IPS-15b (cell line): ENCODE results near the gene B3GNT4.
A peak's percentile ranks its signal among the peaks of the same experiment; 100 is the strongest.
"Not testable (repeated sequence)": the region's sequence is repeated elsewhere in the genome, so short reads cannot be mapped to it uniquely, and the experiment has no call there.

Experiments
- H3K27me3 ChIP-seq: one replicate; pipeline ENCODE4 v1.6.1; 2013; ENCODE audit warnings: low read length; ENCODE audit not compliant: control insufficient read depth, insufficient read depth
- H3K36me3 ChIP-seq: one replicate; pipeline ENCODE4 v1.6.1; 2013; ENCODE audit warnings: low read length; ENCODE audit not compliant: control insufficient read depth, insufficient read depth
- H3K4me1 ChIP-seq: one replicate; pipeline ENCODE4 v1.6.1; 2013; ENCODE audit warnings: mild to moderate bottlenecking, low read length; ENCODE audit not compliant: control insufficient read depth, insufficient read depth
- H3K4me3 ChIP-seq: one replicate; pipeline ENCODE4 v1.5.1; 2013; ENCODE audit warnings: low read depth, low read length
- H3K9ac ChIP-seq: one replicate; pipeline ENCODE4 v1.6.1; 2013; ENCODE audit warnings: low read depth, mild to moderate bottlenecking, low read length
- H3K9me3 ChIP-seq: one replicate; pipeline ENCODE4 v1.6.1; 2013; ENCODE audit warnings: mild to moderate bottlenecking, low read length; ENCODE audit not compliant: control insufficient read depth, insufficient read depth

The B3GNT4 gene

DNA sequence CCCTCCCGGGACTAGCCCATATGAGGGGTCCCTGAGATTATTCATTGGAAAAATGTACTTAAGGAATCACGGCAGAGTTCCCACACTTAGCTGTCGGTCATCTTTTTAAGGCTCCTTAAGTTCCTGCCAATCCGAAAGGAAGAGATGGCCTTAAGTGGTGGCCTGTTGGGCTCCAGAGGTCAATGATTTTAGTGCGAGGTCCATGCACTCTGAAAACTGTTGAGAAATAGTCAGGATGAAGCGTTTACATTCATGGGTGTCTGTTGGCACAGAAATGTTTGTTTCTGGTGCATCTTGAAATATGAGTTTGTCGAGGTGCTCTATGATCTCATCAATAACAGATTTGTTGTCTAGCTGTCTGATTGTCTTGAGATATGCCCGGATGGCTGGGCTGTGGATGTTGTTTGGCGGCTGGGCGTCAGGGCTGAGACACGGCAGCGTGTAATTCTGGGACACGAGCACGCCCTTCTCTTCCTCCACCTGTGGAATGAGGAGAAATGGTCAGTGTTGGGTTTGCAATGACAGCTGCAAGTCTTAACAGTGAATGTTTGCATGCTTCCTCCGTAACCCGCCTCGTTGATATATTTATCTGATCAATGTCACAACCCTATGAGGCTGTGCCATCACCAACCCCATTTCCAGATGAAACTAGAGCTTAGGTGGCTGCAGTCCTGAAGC, 31.1 kb upstream of the B3GNT4 start:
- no peak overlapping the region for H3K4me3 ChIP-seq
- no peaks in the 10 kb centered on the region for H3K36me3 ChIP-seq
- no peak overlapping the region for H3K9ac ChIP-seq
- no peaks in the 10 kb centered on the region for H3K4me1 ChIP-seq
- H3K9me3 ChIP-seq, result no peaks in the 10 kb centered on the region
- no peaks in the 10 kb centered on the region for H3K27me3 ChIP-seq

DNA sequence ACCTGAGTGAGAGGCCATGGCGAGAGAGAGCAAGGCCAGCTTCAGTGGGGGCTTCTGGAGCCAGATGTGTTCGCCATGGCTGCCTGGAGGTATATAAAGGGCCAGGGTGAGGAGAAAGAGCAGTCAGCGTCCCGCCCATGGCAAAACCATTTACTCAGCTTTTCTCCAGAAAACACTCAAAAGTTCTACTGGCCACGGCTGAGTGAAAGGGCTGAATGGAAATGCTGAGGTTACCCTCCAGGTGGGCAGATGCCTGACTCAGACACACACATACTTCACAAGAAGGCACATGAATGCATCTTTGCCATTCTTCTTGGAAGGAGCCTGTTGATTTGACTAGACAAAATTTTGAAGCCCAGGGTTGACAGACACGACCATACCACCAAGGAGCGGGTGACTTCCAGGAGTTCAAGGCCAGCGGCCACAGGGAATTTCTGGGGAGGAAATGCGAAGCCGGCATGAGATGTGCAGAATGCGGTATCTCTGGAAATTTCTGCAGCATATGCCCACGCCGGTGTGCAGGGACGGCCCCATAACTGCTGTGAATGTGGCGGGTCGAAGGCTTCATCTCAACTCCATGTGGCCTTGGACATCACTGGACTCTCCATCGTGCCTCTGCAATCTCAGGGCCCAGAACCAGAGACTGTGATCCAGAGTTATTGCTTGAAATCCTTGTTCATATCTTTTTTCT, 29.2 kb upstream of the B3GNT4 start, which contains the start of gene IL31:
IL31 (minus strand) TSS at position 67 of the 691 bp plus-strand sequence; CDS start at position 18, 49 bp downstream.
- H3K36me3 ChIP-seq, result no peaks in the 10 kb centered on the region
- H3K4me1 ChIP-seq, result no peaks in the 10 kb centered on the region
- H3K4me3 ChIP-seq, result no peak within 1 kb of the TSS
- no peaks in the 10 kb centered on the region for H3K9me3 ChIP-seq
- H3K27me3 ChIP-seq, result no peaks in the 10 kb centered on the region
- no peak within 1 kb of the TSS for H3K9ac ChIP-seq

DNA sequence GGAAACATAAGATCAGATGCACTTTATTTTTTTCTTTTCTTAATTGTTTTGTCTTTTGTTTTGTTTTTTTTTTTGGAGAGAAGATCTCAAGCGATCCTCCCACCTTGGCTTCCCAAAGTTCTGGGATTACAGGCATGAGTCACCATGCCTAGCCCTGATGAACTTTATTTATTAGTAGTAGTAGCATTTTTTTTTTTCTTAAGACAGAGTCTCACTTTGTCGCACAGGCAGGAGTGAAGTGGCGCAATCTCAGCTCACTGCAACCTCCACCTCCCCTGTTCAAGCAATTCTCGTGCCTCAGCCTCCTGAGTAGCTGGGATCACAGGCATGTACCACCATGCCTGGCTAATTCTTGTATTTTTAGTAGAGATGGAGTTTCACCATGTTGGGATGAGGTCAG, 27.0 kb upstream of the B3GNT4 start:
- not testable (repeated sequence) for H3K27me3 ChIP-seq, H3K9ac ChIP-seq, H3K9me3 ChIP-seq, H3K36me3 ChIP-seq, H3K4me3 ChIP-seq, H3K4me1 ChIP-seq

DNA sequence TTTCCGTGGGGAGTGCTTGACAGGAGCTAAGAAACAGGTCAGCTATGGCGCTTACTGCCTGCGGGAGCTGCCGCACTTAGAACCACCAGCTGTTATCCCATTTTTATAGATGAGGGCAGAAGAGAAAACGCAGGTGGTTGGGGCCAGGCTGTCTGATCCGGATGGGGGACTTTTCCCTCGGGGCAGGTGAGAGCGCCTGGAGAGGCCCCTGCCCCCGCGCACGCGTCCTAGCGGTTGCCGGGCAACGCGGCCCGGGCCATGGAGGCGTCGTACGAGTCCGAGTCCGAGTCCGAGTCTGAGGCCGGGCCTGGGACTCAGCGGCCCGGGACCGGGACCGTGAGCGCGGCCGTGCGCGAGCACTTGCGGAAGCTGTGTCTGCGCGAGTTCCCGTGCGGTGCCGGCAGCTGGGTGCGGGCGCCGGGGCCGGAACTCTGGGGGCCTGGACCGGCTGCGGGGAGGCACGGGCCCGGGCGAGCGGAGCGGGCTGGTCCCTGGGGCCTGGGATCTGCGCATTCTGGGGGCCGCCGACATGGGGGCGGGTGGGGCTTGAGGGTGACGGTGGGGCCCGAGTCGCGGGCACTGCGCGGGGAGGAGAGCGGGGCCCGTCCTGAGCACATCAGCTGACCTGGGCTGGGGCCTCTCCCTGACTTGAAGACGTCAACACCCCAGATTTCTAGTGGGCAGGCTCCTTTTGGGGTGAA, 20.5 kb upstream of the B3GNT4 start, which contains the start of gene LRRC43:
LRRC43 (plus strand) TSS at position 237 of the 701 bp plus-strand sequence; CDS start at position 259, 22 bp downstream.
- H3K4me1 ChIP-seq, result peaks cover 2% of the 10 kb centered on the region
- H3K27me3 ChIP-seq, result peaks cover 4% of the 10 kb centered on the region
- H3K9ac ChIP-seq, result no peak within 1 kb of the TSS
- H3K4me3 ChIP-seq, result peak within 1 kb of the TSS; percentile 50
- no peaks in the 10 kb centered on the region for H3K36me3 ChIP-seq
- H3K9me3 ChIP-seq, result no peaks in the 10 kb centered on the region

DNA sequence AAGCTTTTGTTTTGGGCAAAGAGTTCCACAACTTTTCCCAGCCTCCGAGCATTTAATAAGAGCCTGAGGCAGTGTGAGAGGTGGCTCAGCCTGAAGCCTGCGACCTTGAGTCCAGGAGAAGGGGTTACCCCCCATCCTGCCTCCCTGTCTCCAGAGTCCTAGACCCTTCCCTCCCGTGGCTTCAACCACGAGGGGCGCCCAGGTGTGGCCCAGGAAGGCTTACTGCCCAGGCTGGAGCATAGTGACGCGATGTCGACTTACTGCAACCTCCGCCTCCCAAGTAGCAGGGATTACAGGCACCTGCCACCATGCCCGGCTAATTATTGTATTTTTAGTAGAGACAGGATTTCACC, 19.9 kb upstream of the B3GNT4 start:
- Histone ChIP-seq H3K36me3 (no peaks in the 10 kb centered on the region), H3K9me3 (no peaks in the 10 kb centered on the region), H3K4me3 (peak overlapping the region; percentile 50), H3K27me3 (peaks cover 4% of the 10 kb centered on the region), H3K9ac (no peak overlapping the region), H3K4me1 (peaks cover 2% of the 10 kb centered on the region)

DNA sequence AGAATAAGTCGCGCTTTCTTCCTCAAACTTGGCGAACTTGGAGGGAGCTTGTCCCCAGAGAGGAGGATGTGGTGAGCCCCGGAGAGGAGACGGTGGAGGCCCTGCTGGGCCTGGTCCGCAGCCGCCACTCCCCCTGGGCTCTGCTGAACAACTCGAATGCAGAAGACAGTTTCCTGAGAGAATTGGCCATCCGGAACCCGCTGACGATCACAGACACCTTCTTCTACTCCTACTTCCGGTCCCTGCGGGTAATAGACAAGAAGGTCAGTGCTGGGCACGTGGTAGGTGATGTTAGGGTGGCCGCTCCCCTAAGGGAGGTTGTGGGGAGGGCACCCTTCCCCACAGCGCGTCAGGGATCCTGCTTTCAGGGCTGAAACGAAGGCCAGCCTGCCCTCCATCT, 19.0 kb upstream of the B3GNT4 start:
- no peak overlapping the region for H3K9ac ChIP-seq
- peaks cover 2% of the 10 kb centered on the region for H3K4me1 ChIP-seq

DNA sequence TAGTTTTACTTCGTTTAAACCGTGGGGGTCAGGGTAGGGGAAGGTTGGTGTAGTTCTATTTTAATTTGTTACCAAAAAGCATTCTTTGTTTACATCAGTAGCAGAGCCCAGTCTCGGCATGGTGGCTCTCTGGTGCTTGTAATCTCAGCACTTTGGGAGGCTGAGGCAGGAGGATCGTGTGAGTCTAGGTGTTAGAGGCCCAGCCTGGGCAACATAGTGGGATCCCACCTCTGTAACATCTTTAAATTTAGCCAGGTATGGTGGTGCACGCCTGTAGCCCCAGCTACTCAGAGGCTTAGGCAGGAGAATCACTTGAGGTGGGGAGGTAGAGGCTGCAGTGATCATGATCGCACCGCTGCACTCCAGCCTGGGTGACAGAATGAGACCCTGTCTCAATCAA, 18.4 kb upstream of the B3GNT4 start:
- Histone ChIP-seq H3K9ac (no peak overlapping the region), H3K27me3 (peaks cover 4% of the 10 kb centered on the region), H3K4me1 (peaks cover 2% of the 10 kb centered on the region), H3K4me3 (no peak overlapping the region), H3K9me3 (no peaks in the 10 kb centered on the region), H3K36me3 (no peaks in the 10 kb centered on the region)

More for the DNA sequence above, 19.0 kb upstream of the B3GNT4 start:
- peaks cover 4% of the 10 kb centered on the region for H3K27me3 ChIP-seq
- no peaks in the 10 kb centered on the region for H3K36me3 ChIP-seq
- H3K4me3 ChIP-seq, result no peak overlapping the region
- no peaks in the 10 kb centered on the region for H3K9me3 ChIP-seq

DNA sequence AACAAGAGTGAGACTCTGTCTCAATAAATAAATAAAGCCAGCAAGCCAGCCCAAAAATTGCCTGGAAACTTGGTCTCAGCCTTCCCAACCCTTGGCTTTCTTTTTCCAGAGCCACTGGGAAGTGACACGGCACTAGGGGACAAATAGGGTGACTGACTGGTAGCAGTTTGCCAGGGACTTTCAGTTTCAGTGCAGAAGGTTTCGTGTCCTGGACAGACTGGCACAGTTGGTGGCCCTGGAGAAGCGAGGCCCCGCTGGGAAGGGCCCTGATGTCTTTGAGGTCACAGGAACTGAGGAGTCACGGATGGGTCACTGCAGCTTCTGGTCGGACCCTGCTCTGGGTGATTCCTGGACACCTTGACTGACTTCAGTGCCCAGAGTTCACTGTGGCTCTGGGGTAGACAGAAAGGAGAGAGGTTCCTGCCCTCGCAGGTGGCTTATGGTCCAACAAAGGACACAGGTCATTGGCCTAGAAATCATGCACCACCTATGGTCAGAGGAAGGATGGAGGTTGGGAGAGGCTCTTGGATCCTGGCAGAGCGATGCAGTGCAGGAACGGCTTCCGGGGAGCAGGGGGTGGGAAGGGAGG, 17.9 kb upstream of the B3GNT4 start:
- Histone ChIP-seq H3K36me3 (no peaks in the 10 kb centered on the region), H3K9ac (no peak overlapping the region), H3K27me3 (peaks cover 4% of the 10 kb centered on the region), H3K4me1 (peaks cover 2% of the 10 kb centered on the region), H3K4me3 (no peak overlapping the region), H3K9me3 (no peaks in the 10 kb centered on the region)

DNA sequence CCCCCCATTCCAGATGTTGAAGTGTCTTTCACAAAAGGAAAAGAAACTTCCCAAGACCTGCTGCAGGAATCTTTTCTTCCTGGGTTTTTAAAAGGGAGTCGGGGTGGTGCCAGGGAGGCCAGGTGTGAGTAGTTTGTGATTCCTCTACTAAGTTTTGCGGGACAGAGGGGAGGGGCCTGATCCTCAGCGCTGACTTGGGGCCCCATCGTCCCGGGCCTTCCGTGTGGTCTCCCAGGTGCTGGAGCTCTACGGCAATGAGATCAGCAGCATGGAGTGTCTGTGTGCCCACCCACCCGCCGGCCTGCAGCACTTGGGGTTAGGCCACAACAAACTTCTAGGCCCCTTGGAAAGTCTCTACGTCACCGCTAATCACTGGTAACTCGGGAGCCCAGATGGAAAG, 16.0 kb upstream of the B3GNT4 start:
- H3K36me3 ChIP-seq, result no peaks in the 10 kb centered on the region
- H3K4me1 ChIP-seq, result peaks cover 2% of the 10 kb centered on the region
- no peak overlapping the region for H3K9ac ChIP-seq
- no peak overlapping the region for H3K4me3 ChIP-seq
- no peaks in the 10 kb centered on the region for H3K9me3 ChIP-seq
- peaks cover 4% of the 10 kb centered on the region for H3K27me3 ChIP-seq

DNA sequence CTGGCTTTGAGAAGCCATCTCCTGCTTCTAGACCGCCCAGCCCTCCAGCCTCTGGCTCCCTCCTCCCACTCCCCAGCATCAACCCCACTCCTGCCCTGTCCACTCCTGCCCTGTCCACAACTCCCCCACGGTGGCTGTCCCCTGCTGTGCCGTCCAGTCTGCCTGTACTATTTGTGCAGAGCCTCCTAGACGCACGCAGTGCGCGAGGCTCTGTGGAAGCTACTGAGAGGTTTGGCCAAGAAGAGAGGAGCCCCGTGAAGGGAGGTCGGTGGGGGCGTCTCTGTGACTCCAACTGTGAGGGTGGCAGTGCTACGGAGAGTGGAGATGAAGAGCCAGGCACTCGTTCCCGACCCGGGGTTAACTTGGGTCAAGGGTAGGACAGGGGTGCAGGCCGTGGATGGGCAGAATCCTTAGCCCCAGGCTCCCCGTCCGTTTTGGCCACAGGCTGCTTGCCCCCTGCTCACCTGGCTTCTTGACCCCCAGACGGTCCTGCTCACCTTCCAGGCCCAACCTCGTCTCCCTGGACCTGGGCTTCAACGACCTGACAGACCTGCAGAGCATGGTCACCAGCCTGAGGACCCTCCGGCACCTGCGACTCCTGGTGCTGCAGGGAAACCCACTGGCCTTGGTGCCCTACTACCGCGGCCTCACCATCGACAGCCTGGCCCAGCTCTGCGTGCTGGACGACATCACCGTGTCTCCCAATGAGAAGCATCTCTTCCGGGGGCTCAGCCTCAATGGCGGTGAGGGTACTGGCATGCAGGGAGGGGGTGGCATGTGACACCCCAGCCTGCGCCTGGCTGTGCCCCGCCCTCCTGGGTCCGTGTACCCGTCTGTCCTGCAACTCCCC, 13.7 kb upstream of the B3GNT4 start:
- no peaks in the 10 kb centered on the region for H3K9me3 ChIP-seq
- no peaks in the 10 kb centered on the region for H3K4me1 ChIP-seq
- no peak overlapping the region for H3K4me3 ChIP-seq
- H3K36me3 ChIP-seq, result no peaks in the 10 kb centered on the region
- no peak overlapping the region for H3K9ac ChIP-seq
- no peaks in the 10 kb centered on the region for H3K27me3 ChIP-seq
